WERI-Rb-1 (cell line): ENCODE results near the gene VRK2.

ENCODE experiments used
- DNase-seq: peaks from one replicate; pipeline ENCODE4 v3.0.0-alpha.2; 2020
- H3K27ac ChIP-seq: fragments of 250-450 bp; sonication (Bioruptor Pico); 2 replicates; pipeline ENCODE4 v1.5.1; 2020; ENCODE audit warnings: mild to moderate bottlenecking, moderate library complexity
- H3K27me3 ChIP-seq: fragments of 250-450 bp; sonication (Bioruptor Pico); 2 replicates; pipeline ENCODE4 v1.5.1; 2021; ENCODE audit warnings: mild to moderate bottlenecking, low read depth, moderate library complexity; ENCODE audit not compliant: insufficient read depth, severe bottlenecking
- H3K36me3 ChIP-seq: fragments of 250-450 bp; sonication (Bioruptor Pico); 2 replicates; pipeline ENCODE4 v1.5.1; 2020; ENCODE audit warnings: mild to moderate bottlenecking, moderate library complexity
- H3K4me3 ChIP-seq: 2 replicates; pipeline ENCODE4 v1.5.1; 2011; ENCODE audit warnings: low read depth, mild to moderate bottlenecking, control low read depth, low read length
- H3K9me3 ChIP-seq: fragments of 250-450 bp; sonication (Bioruptor Pico); 2 replicates; pipeline ENCODE4 v1.5.1; 2021; ENCODE audit warnings: mild to moderate bottlenecking, moderate library complexity; ENCODE audit not compliant: severe bottlenecking
- TF ChIP-seq, protein P1 (sequence below): IDR thresholded peaks from 2 replicates; pipeline ENCODE4 v1.5.1; 2011; ENCODE audit warnings: low read depth, mild to moderate bottlenecking, control low read depth, inconsistent platforms, low read length

The VRK2 gene

DNA sequence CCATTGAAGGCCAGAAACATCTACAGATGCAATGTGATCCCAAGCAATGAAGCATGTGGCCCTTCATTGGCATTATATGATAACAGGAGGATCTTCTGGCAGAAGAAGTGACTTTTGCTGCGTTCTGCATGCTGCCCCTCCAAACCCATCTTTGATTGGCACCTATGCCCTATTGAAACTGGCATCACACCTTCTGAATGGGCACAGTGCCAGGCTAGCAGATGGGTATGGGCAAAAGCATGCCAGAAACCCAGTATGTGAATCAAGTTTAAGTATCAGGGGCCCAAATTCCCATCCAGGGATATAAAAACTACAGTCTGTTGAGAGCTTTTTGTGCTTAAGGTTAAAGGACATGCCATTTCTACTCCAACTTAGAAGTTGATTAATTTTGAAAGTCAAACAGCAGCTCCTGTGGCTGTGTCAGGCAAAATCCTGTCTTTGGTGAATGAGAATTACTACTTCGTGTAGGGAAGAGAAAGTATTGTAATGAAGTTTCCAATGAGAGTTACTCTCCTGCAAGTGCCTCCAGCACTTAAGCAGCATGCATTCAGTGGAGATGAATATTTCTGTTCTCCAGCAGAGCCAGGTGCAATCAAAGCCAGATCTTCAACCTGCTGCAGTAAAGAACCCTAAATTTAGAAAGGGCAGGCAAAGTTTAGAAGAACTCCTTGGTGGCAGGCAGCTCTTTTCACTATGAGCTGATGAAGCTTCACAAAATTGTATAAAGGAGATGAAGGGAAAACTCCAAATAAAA lies 8.6 kb downstream of the VRK2 start:
- no peak for DNase-seq
- TF ChIP-seq, protein P1, sequence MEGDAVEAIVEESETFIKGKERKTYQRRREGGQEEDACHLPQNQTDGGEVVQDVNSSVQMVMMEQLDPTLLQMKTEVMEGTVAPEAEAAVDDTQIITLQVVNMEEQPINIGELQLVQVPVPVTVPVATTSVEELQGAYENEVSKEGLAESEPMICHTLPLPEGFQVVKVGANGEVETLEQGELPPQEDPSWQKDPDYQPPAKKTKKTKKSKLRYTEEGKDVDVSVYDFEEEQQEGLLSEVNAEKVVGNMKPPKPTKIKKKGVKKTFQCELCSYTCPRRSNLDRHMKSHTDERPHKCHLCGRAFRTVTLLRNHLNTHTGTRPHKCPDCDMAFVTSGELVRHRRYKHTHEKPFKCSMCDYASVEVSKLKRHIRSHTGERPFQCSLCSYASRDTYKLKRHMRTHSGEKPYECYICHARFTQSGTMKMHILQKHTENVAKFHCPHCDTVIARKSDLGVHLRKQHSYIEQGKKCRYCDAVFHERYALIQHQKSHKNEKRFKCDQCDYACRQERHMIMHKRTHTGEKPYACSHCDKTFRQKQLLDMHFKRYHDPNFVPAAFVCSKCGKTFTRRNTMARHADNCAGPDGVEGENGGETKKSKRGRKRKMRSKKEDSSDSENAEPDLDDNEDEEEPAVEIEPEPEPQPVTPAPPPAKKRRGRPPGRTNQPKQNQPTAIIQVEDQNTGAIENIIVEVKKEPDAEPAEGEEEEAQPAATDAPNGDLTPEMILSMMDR, result no peak
- H3K4me3 ChIP-seq, result no peak overlapping the region

DNA sequence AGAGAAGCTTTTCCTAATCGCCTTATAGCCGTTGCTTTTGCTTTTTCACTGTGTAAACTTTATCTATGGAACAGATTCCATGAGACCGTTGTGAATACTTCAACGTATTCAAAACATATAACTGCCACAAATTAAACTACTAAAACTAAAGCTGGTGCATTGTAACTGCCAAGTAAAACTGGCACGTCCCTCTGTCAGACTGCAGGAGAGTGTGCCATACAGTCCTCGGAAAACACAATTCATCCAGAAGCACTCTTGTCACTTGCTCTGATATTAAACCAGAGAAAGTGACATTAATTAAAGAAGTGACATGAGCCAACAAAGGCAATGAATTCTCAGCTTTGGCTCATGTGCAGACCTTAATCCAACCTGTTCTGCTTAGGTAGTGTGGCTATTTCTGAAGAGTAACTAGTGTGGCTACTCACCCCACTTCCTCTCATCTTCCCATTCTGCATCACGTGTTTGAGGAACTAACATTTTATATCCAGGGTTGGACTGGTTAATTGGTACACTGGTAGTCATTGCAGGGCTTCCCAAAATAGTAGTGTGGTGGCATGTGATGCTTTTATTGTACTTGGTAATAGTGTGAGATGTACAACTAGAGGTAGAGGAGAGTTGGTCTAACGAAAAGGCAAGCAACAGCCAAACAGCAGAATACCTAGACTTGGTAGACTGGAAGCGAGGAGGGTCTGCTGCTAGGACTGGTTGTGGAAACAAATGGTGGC lies 9.7 kb downstream of the VRK2 start:
- Histone ChIP-seq H3K27me3 (no peaks in the 10 kb centered on the region), H3K9me3 (no peaks in the 10 kb centered on the region), H3K4me3 (no peak overlapping the region), H3K36me3 (no peaks in the 10 kb centered on the region), H3K27ac (no peak overlapping the region)
- DNase-seq, result no peak
- TF ChIP-seq, protein P1, result no peak

More for the DNA sequence above, 8.6 kb downstream of the VRK2 start:
- no peaks in the 10 kb centered on the region for H3K27me3 ChIP-seq
- H3K36me3 ChIP-seq, result no peaks in the 10 kb centered on the region
- H3K27ac ChIP-seq, result no peak overlapping the region
- no peaks in the 10 kb centered on the region for H3K9me3 ChIP-seq

DNA sequence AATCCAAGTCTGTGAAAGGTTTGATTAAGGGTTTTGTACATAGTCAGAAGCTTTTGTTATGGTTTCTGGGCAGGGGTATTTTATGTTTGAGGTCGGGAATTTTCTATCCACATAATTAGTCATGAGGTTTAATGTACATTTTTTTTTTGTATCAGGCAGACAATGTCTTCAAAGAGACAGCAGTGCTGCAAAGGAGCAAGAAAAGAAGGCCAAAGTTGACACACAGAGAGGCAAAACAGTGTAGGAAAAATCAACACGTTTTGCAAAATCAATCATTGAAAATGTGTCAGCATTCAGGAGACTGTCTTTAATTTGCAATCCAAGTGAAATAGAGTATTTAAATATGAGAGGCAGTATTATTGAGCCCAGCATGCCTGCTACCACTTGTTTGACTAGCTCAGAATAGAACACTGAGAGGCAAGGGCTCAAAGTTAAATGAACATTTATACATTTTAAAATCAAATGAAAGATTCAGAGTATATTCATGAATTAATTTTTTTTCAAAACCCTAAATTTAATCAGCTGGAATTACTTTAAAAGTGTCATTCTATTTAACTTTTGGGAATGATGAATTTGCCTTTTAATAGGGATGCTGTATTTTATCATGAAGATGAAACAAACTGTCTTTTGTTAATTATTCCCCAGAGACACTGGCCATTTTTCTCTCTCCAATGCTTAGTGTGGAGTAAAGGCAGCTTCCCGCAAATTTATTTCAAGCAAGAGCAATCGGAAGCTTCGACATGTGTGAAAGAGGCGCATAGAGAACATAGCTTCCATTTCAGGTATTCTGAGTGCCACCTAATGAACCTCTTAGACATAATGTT lies 11.3 kb downstream of the VRK2 start:
- Histone ChIP-seq H3K4me3 (no peak overlapping the region), H3K27ac (no peak overlapping the region), H3K9me3 (no peaks in the 10 kb centered on the region), H3K36me3 (no peaks in the 10 kb centered on the region), H3K27me3 (no peaks in the 10 kb centered on the region)
- TF ChIP-seq, protein P1, result no peak
- no peak for DNase-seq

DNA sequence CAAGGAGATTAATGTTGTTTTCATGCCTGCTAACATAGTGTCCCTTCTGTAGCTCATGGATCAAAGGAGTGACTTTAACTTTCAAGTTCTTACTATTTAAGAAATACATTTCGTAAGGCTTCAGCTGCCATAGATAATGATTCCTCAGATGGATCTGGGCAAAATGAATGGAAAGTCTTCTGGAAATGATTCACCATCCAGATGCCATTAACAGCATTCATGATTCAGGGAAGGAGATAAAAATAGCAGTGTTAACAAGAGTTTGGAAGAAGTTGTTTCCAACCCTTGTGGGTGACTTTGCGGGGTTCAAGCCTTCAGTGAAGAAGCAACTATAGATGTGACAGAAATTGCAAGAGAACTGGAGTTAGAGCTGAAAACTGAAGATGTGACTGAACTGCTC lies 17.0 kb downstream of the VRK2 start:
- H3K9me3 ChIP-seq, result no peaks in the 10 kb centered on the region
- H3K27ac ChIP-seq, result no peak overlapping the region
- no peak for DNase-seq
- no peaks in the 10 kb centered on the region for H3K27me3 ChIP-seq
- TF ChIP-seq, protein P1, result no peak
- H3K36me3 ChIP-seq, result no peaks in the 10 kb centered on the region
- H3K4me3 ChIP-seq, result no peak overlapping the region

DNA sequence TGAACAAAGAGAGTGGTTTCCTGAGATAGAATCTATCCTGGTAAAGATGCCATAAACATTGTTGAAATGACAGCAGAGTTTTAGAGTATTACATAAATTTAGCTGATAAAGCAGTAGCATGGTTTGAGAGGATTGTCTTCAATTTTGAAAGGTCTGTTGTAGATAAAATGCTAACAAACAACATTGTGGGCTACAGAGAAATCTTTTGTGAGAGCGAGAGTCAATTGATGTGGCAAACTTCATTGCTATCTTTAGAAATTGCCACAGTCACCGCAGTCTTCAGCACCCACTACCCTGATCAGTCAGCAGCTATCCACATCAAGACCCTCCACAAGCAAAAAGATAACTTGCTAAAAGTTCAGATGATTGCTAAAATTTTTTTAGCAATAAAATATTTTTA lies 17.5 kb downstream of the VRK2 start:
- Histone ChIP-seq H3K4me3 (no peak overlapping the region), H3K9me3 (no peaks in the 10 kb centered on the region), H3K27me3 (no peaks in the 10 kb centered on the region), H3K27ac (no peak overlapping the region), H3K36me3 (no peaks in the 10 kb centered on the region)
- TF ChIP-seq, protein P1, result no peak
- no peak for DNase-seq
